ENCODE results near the gene PITPNM3. TPM values are rescaled to one million over a fixed set of nuclear protein-coding genes. Genes with fewer than 3 reads are reported as not detected.
"Not testable (repeated sequence)": the region's sequence is repeated elsewhere in the genome, so short reads cannot be mapped to it uniquely, and the experiment has no call there.

The PITPNM3 gene
- total and polyA plus RNA-seq, 2 donors (not counting 1 experiment from before 2014, with no cell fraction given): 0.99 to 1.1 TPM

- H4K20me1 ChIP-seq (ENCODE audit: control insufficient read depth, extremely low read depth, insufficient read depth, low read length): no peaks in the 10 kb centered on the region
- no peak overlapping the region for H3K27ac ChIP-seq (ENCODE audit: insufficient read depth, low read length)
- H3K9ac ChIP-seq (ENCODE audit: insufficient read depth, low read length): no peak overlapping the region
- H2AFZ ChIP-seq (ENCODE audit: low read length): no peak overlapping the region
- H3K4me1 ChIP-seq (ENCODE audit: control insufficient read depth, extremely low read depth, insufficient read depth, low read length): no peaks in the 10 kb centered on the region
- no peaks in the 10 kb centered on the region for H3K79me2 ChIP-seq (ENCODE audit: control insufficient read depth, insufficient read depth, low read length)
- H3K4me3 ChIP-seq (replicated peaks in 1 of 4; ENCODE audit: control extremely low read depth in 1 of 4, insufficient read depth in 1 of 4, low read depth in 3 of 4, low read length in 4 of 4): no peak overlapping the region
- no peak overlapping the region for H3K4me2 ChIP-seq (ENCODE audit: extremely low read depth, insufficient read depth, low read length)
- TF ChIP-seq EZH2 (IDR thresholded peaks at IDR 0.05; ENCODE audit: low read length, missing control alignments): no peak
- TF ChIP-seq CTCF (conservative IDR thresholded peaks at IDR 0.05 in 1 of 2, IDR thresholded peaks at IDR 0.05 in 1 of 2; ENCODE audit: low read depth in 1 of 2, low read length in 2 of 2): no peak
- H3K9me3 ChIP-seq (ENCODE audit: control insufficient read depth, insufficient read depth, low read depth, low read length): no peaks in the 10 kb centered on the region
- H3K27me3 ChIP-seq (ENCODE audit: control insufficient read depth, insufficient read depth, low read length): peaks cover 12% of the 10 kb centered on the region
- DNase-seq (ENCODE audit: low read depth in 2 of 2): no peak
- no peaks in the 10 kb centered on the region for H3K36me3 ChIP-seq (ENCODE audit: control insufficient read depth, insufficient read depth, low read length)
Measured at GRCh38 chr17:6483507-6483906, 72.8 kb downstream of the PITPNM3 start.

- not testable (repeated sequence) for H3K79me2 ChIP-seq (ENCODE audit: control insufficient read depth, insufficient read depth, low read length); H3K4me3 ChIP-seq (replicated peaks in 1 of 4; ENCODE audit: control extremely low read depth in 1 of 4, insufficient read depth in 1 of 4, low read depth in 3 of 4, low read length in 4 of 4); H3K4me1 ChIP-seq (ENCODE audit: control insufficient read depth, extremely low read depth, insufficient read depth, low read length); H3K4me2 ChIP-seq (ENCODE audit: extremely low read depth, insufficient read depth, low read length); H3K9me3 ChIP-seq (ENCODE audit: control insufficient read depth, insufficient read depth, low read depth, low read length); DNase-seq (ENCODE audit: low read depth in 2 of 2); H3K36me3 ChIP-seq (ENCODE audit: control insufficient read depth, insufficient read depth, low read length); H3K27ac ChIP-seq (ENCODE audit: insufficient read depth, low read length); H3K9ac ChIP-seq (ENCODE audit: insufficient read depth, low read length); H2AFZ ChIP-seq (ENCODE audit: low read length); H4K20me1 ChIP-seq (ENCODE audit: control insufficient read depth, extremely low read depth, insufficient read depth, low read length)
- H3K27me3 ChIP-seq (ENCODE audit: control insufficient read depth, insufficient read depth, low read length): peaks cover 12% of the 10 kb centered on the region
Measured at GRCh38 chr17:6482796-6483195, 73.6 kb downstream of the PITPNM3 start.

GRCh38 chr17:6482105-6482455, 74.3 kb downstream of the PITPNM3 start:
- Histone ChIP-seq H3K79me2 (ENCODE audit: control insufficient read depth, insufficient read depth, low read length) (no peaks in the 10 kb centered on the region), H2AFZ (ENCODE audit: low read length) (no peak overlapping the region), H3K36me3 (ENCODE audit: control insufficient read depth, insufficient read depth, low read length) (no peaks in the 10 kb centered on the region), H3K9me3 (ENCODE audit: control insufficient read depth, insufficient read depth, low read depth, low read length) (no peaks in the 10 kb centered on the region), H3K27me3 (ENCODE audit: control insufficient read depth, insufficient read depth, low read length) (peaks cover 12% of the 10 kb centered on the region), H3K4me3 (replicated peaks in 1 of 4; ENCODE audit: control extremely low read depth in 1 of 4, insufficient read depth in 1 of 4, low read depth in 3 of 4, low read length in 4 of 4) (no peak overlapping the region), H3K27ac (ENCODE audit: insufficient read depth, low read length) (no peak overlapping the region), H3K9ac (ENCODE audit: insufficient read depth, low read length) (no peak overlapping the region), H4K20me1 (ENCODE audit: control insufficient read depth, extremely low read depth, insufficient read depth, low read length) (no peaks in the 10 kb centered on the region), H3K4me1 (ENCODE audit: control insufficient read depth, extremely low read depth, insufficient read depth, low read length) (no peaks in the 10 kb centered on the region), H3K4me2 (ENCODE audit: extremely low read depth, insufficient read depth, low read length) (no peak overlapping the region)
- no peak for DNase-seq (ENCODE audit: low read depth in 2 of 2)
- no peak for TF ChIP-seq EZH2 (IDR thresholded peaks at IDR 0.05; ENCODE audit: low read length, missing control alignments)
- no peak for TF ChIP-seq CTCF (conservative IDR thresholded peaks at IDR 0.05 in 1 of 2, IDR thresholded peaks at IDR 0.05 in 1 of 2; ENCODE audit: low read depth in 1 of 2, low read length in 2 of 2)

All from fibroblast of lung (primary cell).